CD14-positive monocyte (primary cell): ENCODE results near the gene C1QTNF1. TPM values are rescaled to one million over a fixed set of nuclear protein-coding genes. Genes with fewer than 3 reads are reported as not detected.

ENCODE experiments used
- DNase-seq, 3 donors: peaks; one replicate each; pipeline ENCODE4 v3.0.0-alpha.2; 2011 to 2022
- H2AFZ ChIP-seq: 2 replicates; pipeline ENCODE4 v1.6.0; 2012; ENCODE audit warnings: mild to moderate bottlenecking, low read depth, low read length, inconsistent platforms; ENCODE audit not compliant: insufficient read depth, poor library complexity, severe bottlenecking
- H3K27ac ChIP-seq, 2 donors: 1 replicate in 1 of 2; 2 replicates in 1 of 2; pipeline ENCODE4 v1.5.1; 2012 to 2013; ENCODE audit warnings: low read length in 2 of 2, control low read depth in 1 of 2, inconsistent platforms in 1 of 2, low read depth in 1 of 2, mild to moderate bottlenecking in 1 of 2
- H3K27me3 ChIP-seq, 2 donors: one replicate each; pipeline versions ENCODE4 v1.6.0 to v1.6.1; 2011 to 2013; ENCODE audit warnings: low read length in 2 of 2; ENCODE audit not compliant: control insufficient read depth in 2 of 2, insufficient read depth in 2 of 2
- H3K36me3 ChIP-seq, 2 donors: replicated peaks in 1 of 2; 1 replicate in 1 of 2; 2 replicates in 1 of 2; pipeline versions ENCODE4 v1.5.1 to v1.6.1; 2012 to 2013; ENCODE audit warnings: low read length in 2 of 2, control low read depth in 1 of 2, inconsistent platforms in 1 of 2, mild to moderate bottlenecking in 1 of 2; ENCODE audit not compliant: insufficient read depth in 2 of 2, control insufficient read depth in 1 of 2
- H3K4me1 ChIP-seq, 2 donors: 1 replicate in 1 of 2; 2 replicates in 1 of 2; pipeline versions ENCODE4 v1.5.1 to v1.6.1; 2012 to 2013; ENCODE audit warnings: low read length in 2 of 2, control low read depth in 1 of 2, inconsistent platforms in 1 of 2, mild to moderate bottlenecking in 1 of 2, moderate library complexity in 1 of 2; ENCODE audit not compliant: insufficient read depth in 2 of 2, control insufficient read depth in 1 of 2
- H3K4me2 ChIP-seq: replicated peaks from 2 replicates; pipeline ENCODE3; 2012; ENCODE audit warnings: low read length, moderate library complexity, mild to moderate bottlenecking; ENCODE audit not compliant: poor library complexity, severe bottlenecking; ENCODE audit errors: extremely low read depth
- H3K4me3 ChIP-seq, 3 experiments: fragments of 200-600 bp in 1 of 3; sonication (generic) in 1 of 3; replicated peaks in 1 of 3; 1 replicate in 2 of 3; 2 replicates in 1 of 3; pipeline ENCODE4 v1.5.1; 2011 to 2013; ENCODE audit warnings: low read length in 3 of 3, mild to moderate bottlenecking in 3 of 3, control low read depth in 2 of 3, low read depth in 2 of 3, inconsistent platforms in 1 of 3, moderate library complexity in 1 of 3
- H3K79me2 ChIP-seq: 2 replicates; pipeline ENCODE4 v1.6.0; 2012; ENCODE audit warnings: mild to moderate bottlenecking, control low read depth, inconsistent platforms, low read length, moderate library complexity; ENCODE audit not compliant: insufficient read depth
- H3K9ac ChIP-seq: 2 replicates; pipeline ENCODE4 v1.6.0; 2017; ENCODE audit warnings: low read length, mild to moderate bottlenecking; ENCODE audit not compliant: insufficient read depth, poor library complexity, severe bottlenecking
- H3K9me3 ChIP-seq, 2 donors: replicated peaks in 1 of 2; 1 replicate in 1 of 2; 2 replicates in 1 of 2; pipeline versions ENCODE4 v1.5.1 to v1.6.1; 2012 to 2013; ENCODE audit warnings: low read length in 2 of 2, control low read depth in 1 of 2; ENCODE audit not compliant: control insufficient read depth in 1 of 2, insufficient read depth in 1 of 2
- H4K20me1 ChIP-seq: 2 replicates; pipeline ENCODE4 v1.6.0; 2012; ENCODE audit warnings: mild to moderate bottlenecking, low read length, control low read depth, moderate library complexity; ENCODE audit not compliant: insufficient read depth
- H3K27ac Mint-ChIP-seq, 7 donors: one replicate each; pipeline ENCODE4 v1.8.0; 2020; ENCODE audit warnings: mild to moderate bottlenecking in 7 of 7, mixed read lengths in 7 of 7, moderate library complexity in 6 of 7, inconsistent platforms in 2 of 7
- H3K27me3 Mint-ChIP-seq, 3 donors: one replicate each; pipeline ENCODE4 v1.8.0; 2021 to 2022; ENCODE audit warnings: low read depth in 3 of 3, mild to moderate bottlenecking in 3 of 3, mixed read lengths in 3 of 3, moderate library complexity in 3 of 3, inconsistent platforms in 1 of 3
- H3K36me3 Mint-ChIP-seq, 2 donors: one replicate each; pipeline ENCODE4 v1.8.0; 2020; ENCODE audit warnings: mixed read lengths in 2 of 2, inconsistent platforms in 1 of 2, mild to moderate bottlenecking in 1 of 2
- H3K4me1 Mint-ChIP-seq: one replicate; pipeline ENCODE4 v1.8.0; 2020; ENCODE audit warnings: mild to moderate bottlenecking, mixed read lengths
- H3K4me3 Mint-ChIP-seq, 2 donors: one replicate each; pipeline ENCODE4 v1.8.0; 2020; ENCODE audit warnings: mild to moderate bottlenecking in 2 of 2, mixed read lengths in 2 of 2, moderate library complexity in 1 of 2
- H3K9me3 Mint-ChIP-seq, 7 donors: one replicate each; pipeline ENCODE4 v1.8.0; 2020 to 2022; ENCODE audit warnings: mixed read lengths in 7 of 7, mild to moderate bottlenecking in 6 of 7, moderate library complexity in 6 of 7, inconsistent platforms in 2 of 7
- CTCF ChIP-seq: fragments of 200-600 bp; IDR thresholded peaks from one replicate; pipeline ENCODE4 v1.8.0; 2022; ENCODE audit warnings: antibody characterized with exemption, mild to moderate bottlenecking
- WGBS: methylation state at CpG from one replicate; pipeline ENCODE4 v1.1.5; 2013; ENCODE audit warnings: missing lambda C conversion rate; ENCODE audit not compliant: insufficient coverage; 5-methylcytosine and 5-hydroxymethylcytosine counted together
- intact Hi-C, 2 donors: fragments of 100-400 bp; cut with micrococcal nuclease; formaldehyde crosslinking; loops; one replicate each; pipeline versions ENCODE4 v1.15.0 to v1.15.1; 2023
- polyA plus RNA-seq, 3 donors: library from polyadenylated mRNA; depleted of rRNA in 1 of 3; unstranded in 2 of 3; stranded (reverse) in 1 of 3; fragments of 300-500 nt in 2 of 3; fragments of >200 nt in 1 of 3; fragmentation: Illumina TruSeq in 2 of 3; gene quantifications; 1 replicate in 2 of 3; 2 replicates in 1 of 3; pipeline ENCODE4 v1.2.3, GENCODE V29; 2012 to 2021

Gene C1QTNF1
- polyA plus RNA-seq, 3 donors = not detected

DNA sequence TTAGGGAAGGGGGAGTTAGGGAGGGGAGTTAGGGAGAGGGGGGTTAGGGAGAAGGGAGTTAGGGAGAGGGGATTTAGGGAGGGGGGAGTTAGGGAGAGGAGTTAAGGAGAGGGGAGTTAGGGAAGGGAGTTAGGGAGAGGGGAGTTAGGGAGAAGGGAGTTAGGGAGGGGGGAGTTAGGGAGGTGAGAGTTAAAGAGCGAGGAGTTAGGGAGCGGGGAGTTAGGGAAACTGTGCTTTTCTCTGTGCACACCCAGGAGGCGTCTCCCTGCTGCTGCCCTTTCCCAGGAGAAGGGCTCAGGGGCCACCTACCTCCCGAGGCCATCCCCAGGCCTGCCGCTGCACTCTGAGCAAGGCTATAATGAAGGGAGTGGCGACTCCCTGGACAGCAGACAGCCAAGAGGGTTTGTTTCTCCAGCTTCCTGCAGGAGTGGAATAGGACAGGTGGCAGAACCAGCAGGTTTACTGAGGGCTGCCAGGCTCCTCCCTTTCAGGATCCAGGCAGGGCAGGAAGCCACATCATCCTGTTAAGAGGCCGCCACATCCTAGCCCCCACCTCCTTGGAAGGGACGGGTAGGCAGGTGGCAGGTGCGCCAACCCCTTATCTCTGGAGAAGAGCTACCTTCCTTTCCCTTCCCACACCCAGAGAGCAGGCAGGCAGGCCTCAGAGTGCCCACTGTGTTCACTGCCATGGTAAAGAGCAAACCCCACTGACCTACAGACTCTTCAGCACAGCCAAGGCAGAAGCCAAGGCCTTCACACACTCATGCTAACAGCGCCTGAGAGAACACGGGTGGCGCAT lies 18.7 kb upstream of the C1QTNF1 start:
- Histone ChIP-seq H3K36me3 (peaks cover 12 to 42% of the 10 kb centered on the region in 2 donors), H4K20me1 (peaks cover 83% of the 10 kb centered on the region), H2AFZ (no peak overlapping the region), H3K9me3 (no peaks in the 10 kb centered on the region), H3K27ac (no peak overlapping the region), H3K27me3 (no peaks in the 10 kb centered on the region), H3K4me2 (no peak overlapping the region), H3K4me1 (peaks cover 24 to 45% of the 10 kb centered on the region in 2 donors), H3K4me3 (no peak overlapping the region), H3K79me2 (peaks cover 85% of the 10 kb centered on the region), H3K9ac (no peak overlapping the region)
- H3K4me3 Mint-ChIP-seq = no peak overlapping the region
- DNase-seq = no peak
- TF ChIP-seq CTCF = no peak
- peaks cover 38% of the 10 kb centered on the region for H3K4me1 Mint-ChIP-seq
- H3K9me3 Mint-ChIP-seq = no peaks in the 10 kb centered on the region
- intact Hi-C loops = no loop called here
- 64% methylated on average over 7 of the region's 12 CpGs for WGBS
- peaks cover 0 to 2% (median 0%) of the 10 kb centered on the region in 3 donors for H3K27me3 Mint-ChIP-seq
- peak overlapping the region in 2 of 7 donors; percentile 2 to 7 for H3K27ac Mint-ChIP-seq
- peaks cover 27 to 53% of the 10 kb centered on the region in 2 donors for H3K36me3 Mint-ChIP-seq

GRCh38 chr17:79006046-79006445 lies 17.9 kb upstream of the C1QTNF1 start:
- no peak overlapping the region for H2AFZ ChIP-seq
- peaks cover 26 to 47% of the 10 kb centered on the region in 2 donors for H3K4me1 ChIP-seq
- intact Hi-C loops = no loop called here
- H3K27ac ChIP-seq = no peak overlapping the region
- no peak overlapping the region for H3K9ac ChIP-seq
- no peaks in the 10 kb centered on the region for H3K9me3 ChIP-seq
- DNase-seq = no peak
- Mint-ChIP-seq H3K4me1 (peaks cover 41% of the 10 kb centered on the region), H3K27me3 (peaks cover 0 to 3% (median 0%) of the 10 kb centered on the region in 3 donors), H3K9me3 (no peaks in the 10 kb centered on the region), H3K36me3 (peaks cover 22 to 45% of the 10 kb centered on the region in 2 donors), H3K4me3 (no peak overlapping the region), H3K27ac (no peak overlapping the region)
- WGBS = 89% methylated on average over 7 of the region's 8 CpGs
- H3K79me2 ChIP-seq = peaks cover 77% of the 10 kb centered on the region
- H3K4me3 ChIP-seq = no peak overlapping the region
- H3K4me2 ChIP-seq = no peak overlapping the region
- H3K36me3 ChIP-seq = peaks cover 7 to 34% of the 10 kb centered on the region in 2 donors
- H3K27me3 ChIP-seq = no peaks in the 10 kb centered on the region
- peaks cover 76% of the 10 kb centered on the region for H4K20me1 ChIP-seq
- no peak for TF ChIP-seq CTCF
